Measurements from ENCODE around the gene SLC9A2. TPM values are rescaled to one million over a fixed set of nuclear protein-coding genes. Genes with fewer than 3 reads are reported as not detected.

Gene SLC9A2
- total RNA-seq, 1 experiment from 2014 or later, result 0.09 TPM

GRCh38 chr2:102686479-102687439 is 67.4 kb downstream of the SLC9A2 start:
- Mint-ChIP-seq H3K27ac (ENCODE audit: low read depth, unreplicated experiment) (no peak overlapping the region), H3K27me3 (ENCODE audit: insufficient read depth, unreplicated experiment) (no peaks in the 10 kb centered on the region), H3K36me3 (ENCODE audit: insufficient read depth, unreplicated experiment) (no peaks in the 10 kb centered on the region), H3K9me3 (ENCODE audit: unreplicated experiment) (no peaks in the 10 kb centered on the region), H3K4me3 (ENCODE audit: unreplicated experiment) (no peak overlapping the region), H3K4me1 (ENCODE audit: insufficient read depth, unreplicated experiment) (no peaks in the 10 kb centered on the region)
- intact Hi-C loops (cut with micrococcal nuclease), result no loop called here
- TF ChIP-seq, protein P1, sequence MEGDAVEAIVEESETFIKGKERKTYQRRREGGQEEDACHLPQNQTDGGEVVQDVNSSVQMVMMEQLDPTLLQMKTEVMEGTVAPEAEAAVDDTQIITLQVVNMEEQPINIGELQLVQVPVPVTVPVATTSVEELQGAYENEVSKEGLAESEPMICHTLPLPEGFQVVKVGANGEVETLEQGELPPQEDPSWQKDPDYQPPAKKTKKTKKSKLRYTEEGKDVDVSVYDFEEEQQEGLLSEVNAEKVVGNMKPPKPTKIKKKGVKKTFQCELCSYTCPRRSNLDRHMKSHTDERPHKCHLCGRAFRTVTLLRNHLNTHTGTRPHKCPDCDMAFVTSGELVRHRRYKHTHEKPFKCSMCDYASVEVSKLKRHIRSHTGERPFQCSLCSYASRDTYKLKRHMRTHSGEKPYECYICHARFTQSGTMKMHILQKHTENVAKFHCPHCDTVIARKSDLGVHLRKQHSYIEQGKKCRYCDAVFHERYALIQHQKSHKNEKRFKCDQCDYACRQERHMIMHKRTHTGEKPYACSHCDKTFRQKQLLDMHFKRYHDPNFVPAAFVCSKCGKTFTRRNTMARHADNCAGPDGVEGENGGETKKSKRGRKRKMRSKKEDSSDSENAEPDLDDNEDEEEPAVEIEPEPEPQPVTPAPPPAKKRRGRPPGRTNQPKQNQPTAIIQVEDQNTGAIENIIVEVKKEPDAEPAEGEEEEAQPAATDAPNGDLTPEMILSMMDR (IDR thresholded peaks at IDR 0.05; ENCODE audit: unreplicated experiment), result no peak
- DNase-seq (ENCODE audit: unreplicated experiment), result no peak
- POLR2A ChIA-PET, result no interaction called here
- BruUV-seq (replicated peaks), result no TSS peak
- CTCF ChIA-PET, result interaction anchor here (0.5 to 1.1 kb wide), 2 partner anchors 70 to 109 kb away, joined by 3 read pairs; no protein-coding TSS in a partner anchor

- H3K36me3 Mint-ChIP-seq (ENCODE audit: insufficient read depth, unreplicated experiment), result no peaks in the 10 kb centered on the region
- H3K27ac Mint-ChIP-seq (ENCODE audit: low read depth, unreplicated experiment), result no peak overlapping the region
- H3K9me3 Mint-ChIP-seq (ENCODE audit: unreplicated experiment), result no peaks in the 10 kb centered on the region
- DNase-seq (ENCODE audit: unreplicated experiment), result no peak
- no TSS peak for BruUV-seq (replicated peaks)
- intact Hi-C loops (cut with micrococcal nuclease), result no loop called here
- CTCF ChIA-PET, result no interaction called here
- no peaks in the 10 kb centered on the region for H3K4me1 Mint-ChIP-seq (ENCODE audit: insufficient read depth, unreplicated experiment)
- no peaks in the 10 kb centered on the region for H3K27me3 Mint-ChIP-seq (ENCODE audit: insufficient read depth, unreplicated experiment)
- H3K4me3 Mint-ChIP-seq (ENCODE audit: unreplicated experiment), result no peak overlapping the region
- POLR2A ChIA-PET, result no interaction called here
- TF ChIP-seq, protein P1 (IDR thresholded peaks at IDR 0.05; ENCODE audit: unreplicated experiment), result no peak
Observed at GRCh38 chr2:102690012-102690411, 70.7 kb downstream of the SLC9A2 start.

GRCh38 chr2:102696463-102696862 is 77.1 kb downstream of the SLC9A2 start:
- no TSS peak for BruUV-seq (replicated peaks)
- no peaks in the 10 kb centered on the region for H3K36me3 Mint-ChIP-seq (ENCODE audit: insufficient read depth, unreplicated experiment)
- H3K27ac Mint-ChIP-seq (ENCODE audit: low read depth, unreplicated experiment), result no peak overlapping the region
- H3K27me3 Mint-ChIP-seq (ENCODE audit: insufficient read depth, unreplicated experiment), result no peaks in the 10 kb centered on the region
- TF ChIP-seq, protein P1 (IDR thresholded peaks at IDR 0.05; ENCODE audit: unreplicated experiment), result no peak
- no peaks in the 10 kb centered on the region for H3K9me3 Mint-ChIP-seq (ENCODE audit: unreplicated experiment)
- intact Hi-C loops (cut with micrococcal nuclease), result no loop called here
- ChIA-PET CTCF (interaction anchor here (1.2 to 2.5 kb wide), 2 partner anchors 177 to 223 kb away, joined by 3 to 6 read pairs; partner anchors contain the start of gene SLC9A4), POLR2A (no interaction called here)
- DNase-seq (ENCODE audit: unreplicated experiment), result no peak
- H3K4me3 Mint-ChIP-seq (ENCODE audit: unreplicated experiment), result no peak overlapping the region
- peaks cover 8% of the 10 kb centered on the region for H3K4me1 Mint-ChIP-seq (ENCODE audit: insufficient read depth, unreplicated experiment)

GRCh38 chr2:102698369-102699111 is 79.2 kb downstream of the SLC9A2 start:
- Mint-ChIP-seq H3K36me3 (ENCODE audit: insufficient read depth, unreplicated experiment) (no peaks in the 10 kb centered on the region), H3K27me3 (ENCODE audit: insufficient read depth, unreplicated experiment) (no peaks in the 10 kb centered on the region), H3K27ac (ENCODE audit: low read depth, unreplicated experiment) (no peak overlapping the region), H3K4me1 (ENCODE audit: insufficient read depth, unreplicated experiment) (peaks cover 8% of the 10 kb centered on the region), H3K4me3 (ENCODE audit: unreplicated experiment) (no peak overlapping the region), H3K9me3 (ENCODE audit: unreplicated experiment) (no peaks in the 10 kb centered on the region)
- intact Hi-C loops (cut with micrococcal nuclease), result no loop called here
- DNase-seq (ENCODE audit: unreplicated experiment), result peak; percentile 38
- CTCF ChIA-PET, result interaction anchor here (0.6 to 1.0 kb wide), 2 partner anchors 83 to 226 kb away, joined by 3 to 5 read pairs; partner anchors contain the start of gene SLC9A4
- TF ChIP-seq, protein P1 (IDR thresholded peaks at IDR 0.05; ENCODE audit: unreplicated experiment), result no peak
- POLR2A ChIA-PET, result no interaction called here
- BruUV-seq (replicated peaks), result no TSS peak

All from MCF 10A (cell line).